Common myeloid progenitor, CD34-positive (primary cell): ENCODE measurements around the gene SPZ1.

Experiments used
- CTCF ChIA-PET: fragments of 350-600 bp; sonication (Branson Sonifier 250); formaldehyde crosslinking; loops from one replicate; lab custom pipeline; 2021; ENCODE audit warnings: antibody characterized with exemption; lab: Charles Lee
- POLR2A ChIA-PET: fragments of 350-600 bp; sonication (Branson Sonifier 250); formaldehyde crosslinking; loops from one replicate; lab custom pipeline; 2021; ENCODE audit warnings: antibody characterized with exemption; lab: Charles Lee
- DNase-seq, 3 donors: peaks; one replicate each; pipeline versions ENCODE4 v3.0.0 to v3.0.0-alpha.2; 2013
- H3K27ac ChIP-seq, 2 experiments: 1 replicate in 1 of 2; 2 replicates in 1 of 2; pipeline ENCODE4 v1.7.0; 2013; ENCODE audit warnings: inconsistent platforms in 2 of 2, low read length in 2 of 2, mild to moderate bottlenecking in 2 of 2, low read depth in 1 of 2, moderate library complexity in 1 of 2; ENCODE audit not compliant: severe bottlenecking in 2 of 2, insufficient read depth in 1 of 2, poor library complexity in 1 of 2
- H3K27me3 ChIP-seq, 5 experiments: replicated peaks in 2 of 5; 1 replicate in 3 of 5; 2 replicates in 2 of 5; pipeline versions ENCODE4 v1.6.1 to v1.7.0; 2013; ENCODE audit warnings: low read length in 4 of 5, mild to moderate bottlenecking in 2 of 5, moderate library complexity in 2 of 5, inconsistent platforms in 1 of 5; ENCODE audit not compliant: insufficient read depth in 5 of 5, control insufficient read depth in 4 of 5
- H3K36me3 ChIP-seq, 4 experiments: 1 replicate in 2 of 4; 2 replicates in 2 of 4; pipeline versions ENCODE4 v1.6.1 to v1.7.0; 2013; ENCODE audit warnings: low read length in 3 of 4, control low read depth in 1 of 4, mild to moderate bottlenecking in 1 of 4; ENCODE audit not compliant: control insufficient read depth in 4 of 4, insufficient read depth in 4 of 4
- H3K4me1 ChIP-seq, 4 experiments: 1 replicate in 3 of 4; 2 replicates in 1 of 4; pipeline versions ENCODE4 v1.6.1 to v1.7.1; 2013; ENCODE audit warnings: low read length in 3 of 4, mild to moderate bottlenecking in 3 of 4, control low read depth in 1 of 4, inconsistent platforms in 1 of 4, moderate library complexity in 1 of 4; ENCODE audit not compliant: control insufficient read depth in 4 of 4, insufficient read depth in 4 of 4; ENCODE audit errors: control extremely low read depth in 1 of 4
- H3K4me3 ChIP-seq, 7 experiments: 1 replicate in 4 of 7; 2 replicates in 3 of 7; pipeline versions ENCODE4 v1.5.1 to v1.7.0; 2013; ENCODE audit warnings: mild to moderate bottlenecking in 7 of 7, low read length in 6 of 7, moderate library complexity in 6 of 7, inconsistent platforms in 2 of 7, low read depth in 2 of 7, control low read depth in 1 of 7; ENCODE audit not compliant: insufficient read depth in 4 of 7, control insufficient read depth in 1 of 7; ENCODE audit errors: extremely low read depth in 1 of 7
- H3K9me3 ChIP-seq, 5 experiments: 1 replicate in 4 of 5; 2 replicates in 1 of 5; pipeline versions ENCODE4 v1.6.1 to v1.7.1; 2013; ENCODE audit warnings: low read length in 4 of 5, mild to moderate bottlenecking in 2 of 5, inconsistent platforms in 1 of 5, low read depth in 1 of 5, moderate library complexity in 1 of 5; ENCODE audit not compliant: control insufficient read depth in 4 of 5, insufficient read depth in 2 of 5; ENCODE audit errors: control extremely low read depth in 1 of 5
- WGBS: methylation state at CpG from one replicate; pipeline ENCODE4 v1.1.5; 2013; ENCODE audit not compliant: insufficient coverage; 5-methylcytosine and 5-hydroxymethylcytosine counted together

Gene SPZ1

DNA sequence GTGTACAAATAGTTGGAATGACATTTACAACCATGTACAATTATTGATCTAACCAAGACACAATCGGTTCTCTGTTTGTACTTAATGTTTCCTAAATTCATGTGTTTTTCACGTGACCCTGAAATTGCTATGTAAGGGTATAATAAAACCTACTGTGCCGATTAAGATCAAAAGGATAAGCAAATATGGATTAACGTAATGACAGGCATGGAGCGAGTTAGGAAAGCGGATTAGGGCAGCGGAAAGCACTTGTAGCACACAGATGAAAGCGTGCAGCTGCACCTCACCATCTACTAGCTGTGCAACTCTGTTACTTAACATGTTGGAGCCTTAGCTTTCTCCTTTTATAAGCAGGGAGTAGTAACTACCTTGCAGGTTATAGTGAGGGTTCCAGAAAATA is 49.7 kb downstream of the SPZ1 start:
- Histone ChIP-seq H3K4me3 (no peak overlapping the region), H3K27ac (no peak overlapping the region), H3K36me3 (no peaks in the 10 kb centered on the region), H3K9me3 (peaks cover 0 to 4% (median 3%) of the 10 kb centered on the region in 5 experiments), H3K27me3 (no peaks in the 10 kb centered on the region), H3K4me1 (peaks cover 0 to 3% (median 0%) of the 10 kb centered on the region in 4 experiments)
- ChIA-PET POLR2A (no interaction called here), CTCF (no interaction called here)
- 100% methylated on average over 7 of the region's 8 CpGs for WGBS
- no peak for DNase-seq

DNA sequence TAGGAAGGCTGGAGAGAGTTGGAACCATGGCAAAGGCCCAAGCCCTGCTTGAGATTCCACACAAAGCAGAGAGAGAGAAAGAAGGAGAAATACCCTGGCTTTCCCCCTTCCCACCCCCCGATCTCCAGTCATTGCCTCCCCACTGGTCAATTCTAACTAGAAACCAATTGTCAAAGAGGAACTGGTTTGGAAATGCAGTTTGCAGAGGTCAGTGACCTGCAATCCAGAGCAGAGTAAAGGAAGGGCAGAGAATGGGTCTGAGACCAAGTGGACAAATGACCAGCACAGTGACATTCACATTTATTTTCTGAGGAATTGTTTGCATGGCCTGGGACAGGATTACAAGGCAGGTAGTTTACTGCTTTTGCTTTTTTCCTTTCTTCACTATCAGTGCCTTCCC is 50.6 kb downstream of the SPZ1 start:
- no CpG with 5 or more reads among the region's 1 CpG for WGBS

More for the DNA sequence above, 50.6 kb downstream of the SPZ1 start:
- peaks cover 0 to 3% (median 0%) of the 10 kb centered on the region in 4 experiments for H3K4me1 ChIP-seq
- H3K4me3 ChIP-seq: no peak overlapping the region
- ChIA-PET POLR2A (no interaction called here), CTCF (interaction anchor here (0.6 kb wide), 1 partner anchor 316 kb away, joined by 3 read pairs; no protein-coding TSS in a partner anchor)
- no peak for DNase-seq
- no peak overlapping the region for H3K27ac ChIP-seq
- H3K9me3 ChIP-seq: peaks cover 0 to 4% (median 3%) of the 10 kb centered on the region in 5 experiments
- no peaks in the 10 kb centered on the region for H3K36me3 ChIP-seq
- H3K27me3 ChIP-seq: no peaks in the 10 kb centered on the region
